Measurements from ENCODE around the gene TMC4.

DNA sequence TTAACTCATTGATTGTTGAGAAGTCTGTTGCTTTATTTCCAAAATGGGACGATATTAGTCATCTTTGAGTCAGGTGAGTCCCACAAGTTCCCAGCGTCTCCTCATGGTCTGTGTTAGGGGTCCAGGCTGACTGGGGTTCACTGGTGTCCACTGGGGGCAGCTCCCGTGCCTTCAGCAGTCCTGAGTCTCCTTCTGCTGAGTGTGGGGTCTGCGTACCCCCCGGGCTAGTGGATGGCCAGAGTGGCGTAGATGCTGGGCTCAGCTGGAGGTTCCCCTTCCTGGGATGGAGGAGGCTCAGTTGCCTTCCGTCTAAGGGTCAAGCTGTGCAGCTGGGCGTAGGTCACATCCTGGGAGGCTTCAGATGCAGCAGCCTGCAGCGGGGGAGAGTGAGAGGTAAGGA lies 43.9 kb upstream of the TMC4 start:
- TF ChIP-seq EZH2phosphoT487 (IDR thresholded peaks at IDR 0.05; ENCODE audit: low read depth): no peak
- TF ChIP-seq CTCF (IDR thresholded peaks at IDR 0.05; ENCODE audit: low read depth, low read length): no peak

All from OCI-LY3 (cell line).